NT2/D1 (cell line): Measurements from ENCODE around the gene CORO2A.

ENCODE experiments used
- DNase-seq: peaks from one replicate; pipeline ENCODE4 v3.0.0-alpha.2; 2011; ENCODE audit warnings: low read depth, low spot score
- H3K27me3 ChIP-seq: 2 replicates; pipeline ENCODE4 v1.6.0; 2011; ENCODE audit warnings: mild to moderate bottlenecking; ENCODE audit not compliant: insufficient read length, insufficient read depth
- H3K36me3 ChIP-seq: 2 replicates; pipeline ENCODE4 v1.6.1; 2011; ENCODE audit warnings: mild to moderate bottlenecking, low read length, mixed read lengths; ENCODE audit not compliant: insufficient read depth, insufficient read length
- H3K4me1 ChIP-seq: 2 replicates; pipeline ENCODE4 v1.5.1; 2011; ENCODE audit not compliant: insufficient read depth, insufficient read length
- H3K4me3 ChIP-seq: 2 replicates; pipeline ENCODE4 v1.5.1; 2011; ENCODE audit warnings: low read depth; ENCODE audit not compliant: insufficient read length
- H3K9ac ChIP-seq: 2 replicates; pipeline ENCODE4 v1.6.0; 2011; ENCODE audit warnings: low read depth; ENCODE audit not compliant: insufficient read length
- H3K9me3 ChIP-seq: 2 replicates; pipeline ENCODE4 v1.5.1; 2011; ENCODE audit warnings: mild to moderate bottlenecking, low read length; ENCODE audit not compliant: insufficient read depth
- SUZ12 ChIP-seq: IDR thresholded peaks from 2 replicates; pipeline ENCODE4 v1.6.1; 2011; ENCODE audit not compliant: insufficient read length, insufficient read depth; ENCODE audit errors: extremely low read depth
- YY1 ChIP-seq: IDR thresholded peaks from 2 replicates; pipeline ENCODE4 v1.6.1; 2011; ENCODE audit not compliant: insufficient read length, insufficient read depth
- ZNF274 ChIP-seq: IDR thresholded peaks from 2 replicates; pipeline ENCODE4 v1.6.1; 2011; ENCODE audit warnings: mild to moderate bottlenecking, low read depth, low read length

The CORO2A gene

GRCh38 chr9:98226957-98227356 is 34.5 kb upstream of the CORO2A start:
- H3K4me3 ChIP-seq: no peak overlapping the region
- TF ChIP-seq ZNF274 (no peak), YY1 (no peak), SUZ12 (no peak)
- no peak overlapping the region for H3K9ac ChIP-seq
- no peaks in the 10 kb centered on the region for H3K27me3 ChIP-seq
- peaks cover 41% of the 10 kb centered on the region for H3K36me3 ChIP-seq
- DNase-seq: no peak
- H3K9me3 ChIP-seq: no peaks in the 10 kb centered on the region
- peaks cover 6% of the 10 kb centered on the region for H3K4me1 ChIP-seq

GRCh38 chr9:98226516-98226915 is 34.1 kb upstream of the CORO2A start:
- H3K36me3 ChIP-seq: peaks cover 45% of the 10 kb centered on the region

GRCh38 chr9:98225015-98225442 is 32.6 kb upstream of the CORO2A start:
- TF ChIP-seq SUZ12 (no peak), YY1 (no peak), ZNF274 (no peak)
- Histone ChIP-seq H3K4me1 (peaks cover 13% of the 10 kb centered on the region), H3K9me3 (no peaks in the 10 kb centered on the region), H3K36me3 (peaks cover 52% of the 10 kb centered on the region), H3K4me3 (no peak overlapping the region), H3K9ac (no peak overlapping the region), H3K27me3 (no peaks in the 10 kb centered on the region)
- DNase-seq: no peak

More at GRCh38 chr9:98226516-98226915, 34.1 kb upstream of the CORO2A start:
- Histone ChIP-seq H3K4me1 (peaks cover 6% of the 10 kb centered on the region), H3K4me3 (no peak overlapping the region), H3K9ac (no peak overlapping the region), H3K27me3 (no peaks in the 10 kb centered on the region), H3K9me3 (no peaks in the 10 kb centered on the region)
- no peak for DNase-seq
- TF ChIP-seq YY1 (no peak), SUZ12 (no peak), ZNF274 (no peak)

- H3K36me3 ChIP-seq: peaks cover 43% of the 10 kb centered on the region
- no peak for TF ChIP-seq YY1
- TF ChIP-seq SUZ12: no peak
- TF ChIP-seq ZNF274: no peak
- no peaks in the 10 kb centered on the region for H3K9me3 ChIP-seq
- peaks cover 19% of the 10 kb centered on the region for H3K4me1 ChIP-seq
- DNase-seq: peak; percentile 68
- H3K27me3 ChIP-seq: no peaks in the 10 kb centered on the region
- no peak overlapping the region for H3K4me3 ChIP-seq
- no peak overlapping the region for H3K9ac ChIP-seq
Measured at GRCh38 chr9:98222885-98223691, 30.7 kb upstream of the CORO2A start.

- TF ChIP-seq ZNF274 (no peak), YY1 (no peak), SUZ12 (no peak)
- Histone ChIP-seq H3K27me3 (no peaks in the 10 kb centered on the region), H3K4me1 (peaks cover 19% of the 10 kb centered on the region), H3K36me3 (peaks cover 42% of the 10 kb centered on the region), H3K4me3 (no peak overlapping the region), H3K9me3 (no peaks in the 10 kb centered on the region), H3K9ac (no peak overlapping the region)
- DNase-seq: no peak
Measured at GRCh38 chr9:98220911-98221310, 28.5 kb upstream of the CORO2A start.

- H3K9me3 ChIP-seq: no peaks in the 10 kb centered on the region
- H3K4me3 ChIP-seq: no peak overlapping the region
- no peak for DNase-seq
- peak overlapping the region; percentile 36 for H3K9ac ChIP-seq
- H3K4me1 ChIP-seq: peaks cover 24% of the 10 kb centered on the region
- peaks cover 35% of the 10 kb centered on the region for H3K36me3 ChIP-seq
- no peaks in the 10 kb centered on the region for H3K27me3 ChIP-seq
- TF ChIP-seq SUZ12 (no peak), ZNF274 (no peak), YY1 (no peak)
Measured at GRCh38 chr9:98219794-98220370, 27.4 kb upstream of the CORO2A start.

- peaks cover 33% of the 10 kb centered on the region for H3K36me3 ChIP-seq
- H3K9me3 ChIP-seq: no peaks in the 10 kb centered on the region
- H3K4me3 ChIP-seq: no peak overlapping the region
- peaks cover 24% of the 10 kb centered on the region for H3K4me1 ChIP-seq
- no peak overlapping the region for H3K9ac ChIP-seq
- TF ChIP-seq ZNF274 (no peak), YY1 (no peak), SUZ12 (no peak)
- H3K27me3 ChIP-seq: no peaks in the 10 kb centered on the region
- DNase-seq: no peak
Measured at GRCh38 chr9:98219364-98219716, 26.9 kb upstream of the CORO2A start.
